GM12892 (cell line): ENCODE data around the gene PIBF1.

ENCODE experiments used
- POLR2A ChIP-seq: IDR thresholded peaks from 2 replicates; pipeline ENCODE4 v1.6.1; 2011; ENCODE audit warnings: low read depth, low read length, control low read depth
- POLR2AphosphoS5 ChIP-seq: IDR thresholded peaks from 2 replicates; pipeline ENCODE4 v1.6.1; 2011; ENCODE audit warnings: low read depth, low read length, control low read depth
- TAF1 ChIP-seq: IDR thresholded peaks from 2 replicates; pipeline ENCODE4 v1.6.1; 2011; ENCODE audit warnings: low read depth, mild to moderate bottlenecking, control low read depth, low read length, borderline replicate concordance

DNA sequence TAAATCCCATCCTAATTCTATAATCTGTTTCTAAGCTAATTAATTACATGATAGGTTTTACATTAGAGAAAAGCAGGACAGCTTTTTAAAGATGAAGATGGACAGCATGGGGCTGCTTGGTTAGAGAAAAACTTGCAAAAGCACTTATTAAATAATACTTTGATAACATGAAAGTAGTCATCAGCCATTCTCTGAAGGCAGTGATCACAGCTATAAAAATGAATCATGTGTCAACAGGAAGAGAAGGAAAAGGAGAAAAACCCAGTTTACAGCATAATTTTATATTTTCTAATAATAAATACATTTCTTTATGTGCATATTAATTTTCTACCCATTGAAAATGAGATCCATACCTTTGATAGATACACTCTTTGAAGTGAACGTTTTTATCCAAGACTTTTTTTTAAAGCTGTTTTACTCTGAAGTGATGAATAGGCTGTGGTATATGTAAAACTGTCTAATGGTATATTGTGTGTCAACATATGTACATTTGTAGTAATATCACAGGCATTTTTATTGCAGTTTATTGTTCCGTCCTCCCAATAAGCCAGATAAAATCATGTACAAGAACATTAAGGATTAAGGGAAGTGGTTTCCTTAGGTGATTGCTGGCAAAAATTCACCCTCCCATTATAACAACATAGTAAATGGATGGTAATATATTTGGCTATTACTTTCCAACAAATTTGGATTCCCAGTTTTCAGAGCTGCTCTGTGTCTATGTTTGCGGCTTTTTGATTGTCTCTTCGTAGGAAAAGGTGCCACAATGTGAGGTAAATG is 275.5 kb downstream of the PIBF1 start:
- TF ChIP-seq POLR2AphosphoS5, result no peak
- TF ChIP-seq TAF1, result no peak
- no peak for TF ChIP-seq POLR2A
